ENCODE data around the gene RPS16. TPM values are rescaled to one million over a fixed set of nuclear protein-coding genes. Genes with fewer than 3 reads are reported as not detected.
A peak's percentile ranks its signal among the peaks of the same experiment; 100 is the strongest.

Gene RPS16
- total and polyA plus RNA-seq, 2 of the 13 experiments (the other 11 are each of a cell fraction or from before 2014, with no cell fraction given) = 488 to 2,583 TPM

GRCh38 chr19:39435499-39436349 lies at the start of gene RPS16 (continued):
- no peak for TF ChIP-seq SETDB1 (CRISPR knock-in tag; IDR thresholded peaks at IDR 0.05; ENCODE audit: borderline replicate concordance)
- TF ChIP-seq EP300 (IDR thresholded peaks at IDR 0.05; ENCODE audit: low read depth in 2 of 2, low read length in 2 of 2) = peak; percentile 13 to 31; a peak in 2 of 4 replicates
- TF ChIP-seq EP300 (CRISPR knock-in tag; IDR thresholded peaks at IDR 0.05; ENCODE audit: borderline replicate concordance) = 0 out of 2 replicates have a peak, but pooled peaks have one; percentile 31
- no peak for TF ChIP-seq CC2D1A (CRISPR knock-in tag; IDR thresholded peaks at IDR 0.05)
- no peak for TF ChIP-seq ATRX (CRISPR knock-in tag; IDR thresholded peaks at IDR 0.05; ENCODE audit: borderline replicate concordance)
- TF ChIP-seq ZNF674 (CRISPR knock-in tag; IDR thresholded peaks at IDR 0.05; ENCODE audit: low read depth) = no peak
- TF ChIP-seq MIER3 (CRISPR knock-in tag; IDR thresholded peaks at IDR 0.05; ENCODE audit: borderline replicate concordance) = peak; percentile 61; the same call in 1 of the 2 replicates
- TF ChIP-seq KDM6A (CRISPR knock-in tag; IDR thresholded peaks at IDR 0.05; ENCODE audit: low read depth) = no peak
- TF ChIP-seq ZNF333 (CRISPR knock-in tag; IDR thresholded peaks at IDR 0.05; ENCODE audit: borderline replicate concordance) = no peak
- TF ChIP-seq HNF4G (IDR thresholded peaks at IDR 0.05; ENCODE audit: borderline replicate concordance, low read depth, low read length) = no peak
- TF ChIP-seq HNF4G (CRISPR knock-in tag; IDR thresholded peaks at IDR 0.05; ENCODE audit: borderline replicate concordance, low read depth) = peak; percentile 62; the same call in 1 of the 2 replicates

DNA sequence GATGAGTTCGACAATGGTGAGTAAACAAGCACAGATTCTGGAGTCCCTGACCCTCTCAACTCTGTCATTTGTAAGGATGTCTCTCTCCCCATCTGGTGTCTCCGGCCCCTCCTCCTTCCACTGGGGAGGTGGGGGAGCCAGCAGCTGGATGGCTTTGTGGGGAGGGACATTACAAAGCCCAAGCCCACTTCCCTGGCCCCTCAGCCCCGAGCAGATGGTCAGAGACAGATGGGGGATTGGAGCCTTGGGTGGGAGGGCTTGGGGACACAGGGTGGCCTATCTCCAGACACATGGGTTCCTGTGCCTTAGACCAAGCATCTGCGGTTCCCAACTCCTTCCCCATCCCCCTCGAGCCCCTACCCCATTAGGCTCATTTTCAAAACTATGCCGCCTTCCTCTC lies 47.4 kb upstream of the RPS16 start:
- no peak overlapping the region for H2AFZ ChIP-seq (ENCODE audit: low read length)
- H3K27ac ChIP-seq (ENCODE audit: extremely low read length, insufficient read depth, low read length) = no peak overlapping the region
- H3K79me2 ChIP-seq (ENCODE audit: insufficient read depth, low read length) = peaks cover 18% of the 10 kb centered on the region
- H3K36me3 ChIP-seq (replicated peaks in 1 of 2; ENCODE audit: control insufficient read depth in 1 of 2, insufficient read depth in 2 of 2, low read length in 2 of 2) = peaks cover 18 to 41% of the 10 kb centered on the region in 2 experiments
- peaks cover 25% of the 10 kb centered on the region for H3K4me1 ChIP-seq (ENCODE audit: insufficient read depth, low read length)
- no peak overlapping the region for H3K4me3 ChIP-seq (replicated peaks in 1 of 3; ENCODE audit: insufficient read depth in 1 of 3, low read depth in 2 of 3, low read length in 3 of 3)
- H3K9me3 ChIP-seq (ENCODE audit: low read length) = no peaks in the 10 kb centered on the region
- FAIRE-seq (no peak), DNase-seq (ENCODE audit: low spot score) (no peak), ATAC-seq (no peak)
- H3K4me2 ChIP-seq (ENCODE audit: low read depth, low read length) = no peak overlapping the region
- ChIA-PET CTCF (ENCODE audit: low intra/inter-chr PET ratio, low total read pairs) (no interaction called here), POLR2A (no interaction called here)
- in situ Hi-C loops (cut with HindIII; ENCODE audit: extremely low pct_ligation_motif_present, low pct_unique_long_range_greater_than_20kb) = no loop called here
- intact Hi-C loops (cut with micrococcal nuclease; ENCODE audit: unreplicated experiment) = no loop called here
- no TSS peak for BruUV-seq (replicated peaks)
- no peaks in the 10 kb centered on the region for H4K20me1 ChIP-seq (ENCODE audit: insufficient read depth, low read length)
- 96% methylated on average over 4 of the region's 6 CpGs for WGBS (ENCODE audit: low lambda C conversion rate)
- no peak overlapping the region for H3K9ac ChIP-seq (ENCODE audit: insufficient read depth, low read depth, low read length)
- no peaks in the 10 kb centered on the region; a peak in 1 of 5 replicates for H3K27me3 ChIP-seq (ENCODE audit: control insufficient read depth in 1 of 2, insufficient read depth in 2 of 2, low read length in 2 of 2)
- no peak for TF ChIP-seq SOX6 (IDR thresholded peaks at IDR 0.05)
- TF ChIP-seq SOX6 (CRISPR knock-in tag; IDR thresholded peaks at IDR 0.05) = no peak
- no peak for TF ChIP-seq ZNF143 (CRISPR knock-in tag; IDR thresholded peaks at IDR 0.05)
- TF ChIP-seq ZNF34 (CRISPR knock-in tag; IDR thresholded peaks at IDR 0.05; ENCODE audit: borderline replicate concordance) = no peak
- no peak for TF ChIP-seq ZNF607 (CRISPR knock-in tag; IDR thresholded peaks at IDR 0.05; ENCODE audit: borderline replicate concordance)
- TF ChIP-seq MAFF (IDR thresholded peaks at IDR 0.05; ENCODE audit: low read depth, low read length) = no peak
- no peak for TF ChIP-seq SRF (IDR thresholded peaks at IDR 0.05; ENCODE audit: low read depth, low read length)
- TF ChIP-seq U2AF1 (optimal IDR thresholded peaks at IDR 0.05; ENCODE audit: low read depth, low read length) = no peak
- no peak for TF ChIP-seq DRAP1 (CRISPR knock-in tag; IDR thresholded peaks at IDR 0.05)
- no peak for TF ChIP-seq CEBPZ (IDR thresholded peaks at IDR 0.05; ENCODE audit: low read length)

All from HepG2 (cell line).